Measurements from ENCODE around the gene GLT1D1.

GLT1D1 gene

GRCh38 chr12:128966203-128966810, 113.0 kb downstream of the GLT1D1 start:
- DNase-seq (ENCODE audit: low read depth) = no peak
- H3K4me3 ChIP-seq (ENCODE audit: low read depth, low read length) = no peak overlapping the region
- no peak for TF ChIP-seq CTCF (IDR thresholded peaks at IDR 0.05; ENCODE audit: control insufficient read depth, extremely low read depth, insufficient read depth)

- TF ChIP-seq CTCF (IDR thresholded peaks at IDR 0.05; ENCODE audit: control insufficient read depth, extremely low read depth, insufficient read depth) = no peak
- H3K4me3 ChIP-seq (ENCODE audit: low read depth, low read length) = no peak overlapping the region
- DNase-seq (ENCODE audit: low read depth) = no peak
Observed at GRCh38 chr12:128968668-128969067, 115.4 kb downstream of the GLT1D1 start.

- DNase-seq (ENCODE audit: low read depth) = no peak
- no peak overlapping the region for H3K4me3 ChIP-seq (ENCODE audit: low read depth, low read length)
- TF ChIP-seq CTCF (IDR thresholded peaks at IDR 0.05; ENCODE audit: control insufficient read depth, extremely low read depth, insufficient read depth) = peak; percentile 69
Observed at GRCh38 chr12:128969480-128970055, 116.3 kb downstream of the GLT1D1 start.

- H3K4me3 ChIP-seq (ENCODE audit: low read depth, low read length) = no peak overlapping the region
- no peak for TF ChIP-seq CTCF (IDR thresholded peaks at IDR 0.05; ENCODE audit: control insufficient read depth, extremely low read depth, insufficient read depth)
- no peak for DNase-seq (ENCODE audit: low read depth)
Observed at GRCh38 chr12:128970110-128970509, 116.8 kb downstream of the GLT1D1 start.

GRCh38 chr12:128970941-128971340, 117.7 kb downstream of the GLT1D1 start:
- no peak overlapping the region for H3K4me3 ChIP-seq (ENCODE audit: low read depth, low read length)
- TF ChIP-seq CTCF (IDR thresholded peaks at IDR 0.05; ENCODE audit: control insufficient read depth, extremely low read depth, insufficient read depth) = no peak
- no peak for DNase-seq (ENCODE audit: low read depth)

- DNase-seq (ENCODE audit: low read depth) = no peak
- TF ChIP-seq CTCF (IDR thresholded peaks at IDR 0.05; ENCODE audit: control insufficient read depth, extremely low read depth, insufficient read depth) = no peak
- H3K4me3 ChIP-seq (ENCODE audit: low read depth, low read length) = no peak overlapping the region
Observed at GRCh38 chr12:128971802-128972201, 118.5 kb downstream of the GLT1D1 start.

All from LNCaP clone FGC (cell line).